ENCODE measurements around the gene SHROOM2. TPM values are rescaled to one million over a fixed set of nuclear protein-coding genes. Genes with fewer than 3 reads are reported as not detected.

The SHROOM2 gene
- total and polyA plus RNA-seq, 2 of the 4 experiments (the other 2 are of a cell fraction) = 8.1 to 14.2 TPM

DNA sequence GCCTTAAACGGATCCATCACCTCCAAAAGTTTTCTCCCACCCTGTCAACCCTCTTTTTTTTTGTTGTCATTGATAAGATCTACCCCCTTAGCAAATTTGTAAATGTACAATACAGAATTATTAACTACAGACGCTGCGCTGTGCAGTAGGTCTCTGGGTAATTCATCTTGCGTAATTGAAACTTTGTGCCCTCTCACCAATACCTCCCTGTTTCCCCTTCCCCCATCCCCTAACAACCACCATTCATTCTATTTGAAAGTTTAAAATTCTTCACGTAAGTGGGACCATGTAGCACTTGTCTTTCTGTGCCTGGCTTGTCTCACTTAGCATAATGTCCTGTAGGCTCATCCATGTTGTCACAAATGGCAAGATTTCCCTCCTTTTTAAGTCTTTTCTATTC, 135.2 kb downstream of the SHROOM2 start:
- dilution Hi-C loops (cut with HindIII; ENCODE audit: low sequenced_read_pairs, unreplicated experiment) = no loop called here
- Histone ChIP-seq H2AFZ (replicated peaks; ENCODE audit: low read length, poor library complexity) (no peak overlapping the region), H3K56ac (ENCODE audit: extremely low read depth, insufficient read depth, low read length) (no peak overlapping the region), H3K4me3 (ENCODE audit: insufficient read depth, low read depth, low read length) (no peak overlapping the region), H3K9ac (ENCODE audit: low read depth, low read length) (no peak overlapping the region), H3K4me1 (ENCODE audit: control insufficient read depth, insufficient read depth, low read length) (no peaks in the 10 kb centered on the region), H3K4ac (ENCODE audit: low read depth, low read length) (no peak overlapping the region), H2BK20ac (ENCODE audit: low read depth, low read length) (no peak overlapping the region), H3K9me3 (ENCODE audit: control insufficient read depth, insufficient read depth, low read length) (no peaks in the 10 kb centered on the region), H3K14ac (replicated peaks; ENCODE audit: low read depth, low read length) (no peak overlapping the region), H4K91ac (ENCODE audit: insufficient read depth, low read depth, low read length) (no peak overlapping the region), H4K5ac (ENCODE audit: low read depth, low read length) (no peak overlapping the region), H3K79me1 (ENCODE audit: low read depth in 1 of 2, low read length in 2 of 2) (peaks cover 14 to 19% of the 10 kb centered on the region in 2 experiments; a peak in 3 of 4 replicates), H4K8ac (ENCODE audit: low read depth in 2 of 2, low read length in 2 of 2) (no peak overlapping the region), H3K4me2 (ENCODE audit: low read depth, low read length) (no peak overlapping the region), H2BK15ac (ENCODE audit: low read depth, low read length) (no peak overlapping the region), H2AK5ac (ENCODE audit: low read depth, low read length) (no peak overlapping the region), H3K9me1 (ENCODE audit: insufficient read depth, low read length) (0 out of 2 replicates have a peak, but pooled peaks cover 3% of the 10 kb centered on the region), H2BK5ac (ENCODE audit: low read depth, low read length, poor library complexity, severe bottlenecking) (no peak overlapping the region), H2AK9ac (replicated peaks; ENCODE audit: low read depth, low read length, poor library complexity) (no peak overlapping the region), H4K20me1 (ENCODE audit: insufficient read depth, low read length) (no peaks in the 10 kb centered on the region), H3K36me3 (ENCODE audit: control insufficient read depth, insufficient read depth, low read length) (no peaks in the 10 kb centered on the region), H3K27me3 (ENCODE audit: control insufficient read depth, insufficient read depth, low read length) (no peaks in the 10 kb centered on the region), H2BK120ac (ENCODE audit: low read depth, low read length) (no peak overlapping the region), H3K18ac (ENCODE audit: low read depth, low read length) (no peak overlapping the region), H3K27ac (ENCODE audit: insufficient read depth, low read length) (no peak overlapping the region), H3K23ac (ENCODE audit: low read depth, low read length) (no peak overlapping the region)
- POLR2A ChIA-PET (ENCODE audit: unreplicated experiment) = no interaction called here
- WGBS, 2 experiments (ENCODE audit: extremely low coverage in 2 of 2, insufficient read length in 1 of 2) = 36% methylated on average over 1 of the region's 5 CpGs; no CpG with 5 or more reads in 1 of the 2 experiments
- BruUV-seq (replicated peaks) = no TSS peak
- no peak for TF ChIP-seq RCOR1 (IDR thresholded peaks at IDR 0.05; ENCODE audit: insufficient replicate concordance, low read length)
- no peak for TF ChIP-seq NFE2L2 (IDR thresholded peaks at IDR 0.05; ENCODE audit: low read depth, low read length)
- TF ChIP-seq MXI1 (IDR thresholded peaks at IDR 0.05; ENCODE audit: borderline replicate concordance, low read depth, low read length) = no peak
- TF ChIP-seq RFX5 (IDR thresholded peaks at IDR 0.05; ENCODE audit: low read depth, low read length) = no peak
- TF ChIP-seq SMC3 (IDR thresholded peaks at IDR 0.05; ENCODE audit: low read depth, low read length) = no peak
- TF ChIP-seq FOS (IDR thresholded peaks at IDR 0.05; ENCODE audit: low read depth, low read length) = no peak
- TF ChIP-seq, protein P1, sequence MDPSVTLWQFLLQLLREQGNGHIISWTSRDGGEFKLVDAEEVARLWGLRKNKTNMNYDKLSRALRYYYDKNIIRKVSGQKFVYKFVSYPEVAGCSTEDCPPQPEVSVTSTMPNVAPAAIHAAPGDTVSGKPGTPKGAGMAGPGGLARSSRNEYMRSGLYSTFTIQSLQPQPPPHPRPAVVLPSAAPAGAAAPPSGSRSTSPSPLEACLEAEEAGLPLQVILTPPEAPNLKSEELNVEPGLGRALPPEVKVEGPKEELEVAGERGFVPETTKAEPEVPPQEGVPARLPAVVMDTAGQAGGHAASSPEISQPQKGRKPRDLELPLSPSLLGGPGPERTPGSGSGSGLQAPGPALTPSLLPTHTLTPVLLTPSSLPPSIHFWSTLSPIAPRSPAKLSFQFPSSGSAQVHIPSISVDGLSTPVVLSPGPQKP (IDR thresholded peaks at IDR 0.05; ENCODE audit: borderline replicate concordance, low read depth, low read length) = no peak
- no peak for TF ChIP-seq CEBPB (IDR thresholded peaks at IDR 0.05; ENCODE audit: low read depth, low read length)
- TF ChIP-seq MAZ (IDR thresholded peaks at IDR 0.05; ENCODE audit: borderline replicate concordance, low read depth, low read length) = no peak
- no peak for TF ChIP-seq MAFK (IDR thresholded peaks at IDR 0.05; ENCODE audit: low read depth, low read length)
- TF ChIP-seq, protein P2, sequence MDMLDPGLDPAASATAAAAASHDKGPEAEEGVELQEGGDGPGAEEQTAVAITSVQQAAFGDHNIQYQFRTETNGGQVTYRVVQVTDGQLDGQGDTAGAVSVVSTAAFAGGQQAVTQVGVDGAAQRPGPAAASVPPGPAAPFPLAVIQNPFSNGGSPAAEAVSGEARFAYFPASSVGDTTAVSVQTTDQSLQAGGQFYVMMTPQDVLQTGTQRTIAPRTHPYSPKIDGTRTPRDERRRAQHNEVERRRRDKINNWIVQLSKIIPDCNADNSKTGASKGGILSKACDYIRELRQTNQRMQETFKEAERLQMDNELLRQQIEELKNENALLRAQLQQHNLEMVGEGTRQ (IDR thresholded peaks at IDR 0.05; ENCODE audit: low read depth, low read length) = no peak
- TF ChIP-seq POLR2A (IDR thresholded peaks at IDR 0.05; ENCODE audit: low read depth, low read length) = no peak
- TF ChIP-seq CHD1 (IDR thresholded peaks at IDR 0.05; ENCODE audit: low read depth, low read length) = no peak
- TF ChIP-seq, protein P3, sequence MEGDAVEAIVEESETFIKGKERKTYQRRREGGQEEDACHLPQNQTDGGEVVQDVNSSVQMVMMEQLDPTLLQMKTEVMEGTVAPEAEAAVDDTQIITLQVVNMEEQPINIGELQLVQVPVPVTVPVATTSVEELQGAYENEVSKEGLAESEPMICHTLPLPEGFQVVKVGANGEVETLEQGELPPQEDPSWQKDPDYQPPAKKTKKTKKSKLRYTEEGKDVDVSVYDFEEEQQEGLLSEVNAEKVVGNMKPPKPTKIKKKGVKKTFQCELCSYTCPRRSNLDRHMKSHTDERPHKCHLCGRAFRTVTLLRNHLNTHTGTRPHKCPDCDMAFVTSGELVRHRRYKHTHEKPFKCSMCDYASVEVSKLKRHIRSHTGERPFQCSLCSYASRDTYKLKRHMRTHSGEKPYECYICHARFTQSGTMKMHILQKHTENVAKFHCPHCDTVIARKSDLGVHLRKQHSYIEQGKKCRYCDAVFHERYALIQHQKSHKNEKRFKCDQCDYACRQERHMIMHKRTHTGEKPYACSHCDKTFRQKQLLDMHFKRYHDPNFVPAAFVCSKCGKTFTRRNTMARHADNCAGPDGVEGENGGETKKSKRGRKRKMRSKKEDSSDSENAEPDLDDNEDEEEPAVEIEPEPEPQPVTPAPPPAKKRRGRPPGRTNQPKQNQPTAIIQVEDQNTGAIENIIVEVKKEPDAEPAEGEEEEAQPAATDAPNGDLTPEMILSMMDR (conservative IDR thresholded peaks at IDR 0.05; ENCODE audit: low read depth, low read length) = no peak
- no peak for TF ChIP-seq RAD21 (IDR thresholded peaks at IDR 0.05; ENCODE audit: low read length)
- no peak for TF ChIP-seq BHLHE40 (IDR thresholded peaks at IDR 0.05; ENCODE audit: low read depth, low read length)
- DNase-seq (no peak), ATAC-seq (ENCODE audit: low read depth) (no peak)
- CTCF ChIA-PET = no interaction called here
- in situ Hi-C loops (cut with MboI; ENCODE audit: low sequenced_read_pairs) = no loop called here
- intact Hi-C loops (cut with micrococcal nuclease) = no loop called here
